ENCODE data around the gene ANKRD62.

DNA sequence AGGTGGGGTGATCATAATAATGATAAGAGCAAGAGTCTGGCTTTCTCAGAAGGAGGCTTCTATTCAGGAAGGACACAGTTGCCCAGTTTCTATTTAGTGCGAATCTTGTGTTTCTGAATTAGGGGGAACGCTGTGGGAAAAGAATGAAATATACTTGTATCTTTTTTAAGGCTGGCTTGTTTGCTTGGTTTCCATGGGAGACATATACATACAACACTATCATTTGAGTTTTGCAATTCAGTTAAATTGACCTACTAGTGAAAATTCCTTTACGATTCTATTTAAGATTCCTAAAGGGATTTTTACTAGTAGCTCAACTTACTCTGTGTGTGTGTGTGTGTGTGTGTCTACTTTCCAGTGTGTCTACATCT lies 24.7 kb upstream of the ANKRD62 start:
- TF ChIP-seq, protein P1, sequence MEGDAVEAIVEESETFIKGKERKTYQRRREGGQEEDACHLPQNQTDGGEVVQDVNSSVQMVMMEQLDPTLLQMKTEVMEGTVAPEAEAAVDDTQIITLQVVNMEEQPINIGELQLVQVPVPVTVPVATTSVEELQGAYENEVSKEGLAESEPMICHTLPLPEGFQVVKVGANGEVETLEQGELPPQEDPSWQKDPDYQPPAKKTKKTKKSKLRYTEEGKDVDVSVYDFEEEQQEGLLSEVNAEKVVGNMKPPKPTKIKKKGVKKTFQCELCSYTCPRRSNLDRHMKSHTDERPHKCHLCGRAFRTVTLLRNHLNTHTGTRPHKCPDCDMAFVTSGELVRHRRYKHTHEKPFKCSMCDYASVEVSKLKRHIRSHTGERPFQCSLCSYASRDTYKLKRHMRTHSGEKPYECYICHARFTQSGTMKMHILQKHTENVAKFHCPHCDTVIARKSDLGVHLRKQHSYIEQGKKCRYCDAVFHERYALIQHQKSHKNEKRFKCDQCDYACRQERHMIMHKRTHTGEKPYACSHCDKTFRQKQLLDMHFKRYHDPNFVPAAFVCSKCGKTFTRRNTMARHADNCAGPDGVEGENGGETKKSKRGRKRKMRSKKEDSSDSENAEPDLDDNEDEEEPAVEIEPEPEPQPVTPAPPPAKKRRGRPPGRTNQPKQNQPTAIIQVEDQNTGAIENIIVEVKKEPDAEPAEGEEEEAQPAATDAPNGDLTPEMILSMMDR (IDR thresholded peaks at IDR 0.05 in 8 of 11, conservative IDR thresholded peaks at IDR 0.05 in 3 of 11), result no peak
- TF ChIP-seq POLR2AphosphoS5 (IDR thresholded peaks at IDR 0.05), result no peak

All from spleen (tissue), 7 donors.